IPS-15b (cell line): ENCODE data around the gene DPM3.
"Not testable (repeated sequence)": the region's sequence is repeated elsewhere in the genome, so short reads cannot be mapped to it uniquely, and the experiment has no call there.

Experiments
- H3K27me3 ChIP-seq: one replicate; pipeline ENCODE4 v1.6.1; 2013; ENCODE audit warnings: low read length; ENCODE audit not compliant: control insufficient read depth, insufficient read depth
- H3K36me3 ChIP-seq: one replicate; pipeline ENCODE4 v1.6.1; 2013; ENCODE audit warnings: low read length; ENCODE audit not compliant: control insufficient read depth, insufficient read depth
- H3K4me1 ChIP-seq: one replicate; pipeline ENCODE4 v1.6.1; 2013; ENCODE audit warnings: mild to moderate bottlenecking, low read length; ENCODE audit not compliant: control insufficient read depth, insufficient read depth
- H3K4me3 ChIP-seq: one replicate; pipeline ENCODE4 v1.5.1; 2013; ENCODE audit warnings: low read depth, low read length
- H3K9ac ChIP-seq: one replicate; pipeline ENCODE4 v1.6.1; 2013; ENCODE audit warnings: low read depth, mild to moderate bottlenecking, low read length
- H3K9me3 ChIP-seq: one replicate; pipeline ENCODE4 v1.6.1; 2013; ENCODE audit warnings: mild to moderate bottlenecking, low read length; ENCODE audit not compliant: control insufficient read depth, insufficient read depth

Gene DPM3

GRCh38 chr1:155166471-155167165, 26.3 kb upstream of the DPM3 start:
- Histone ChIP-seq H3K9ac (no peak overlapping the region), H3K36me3 (peaks cover 3% of the 10 kb centered on the region), H3K9me3 (no peaks in the 10 kb centered on the region), H3K4me1 (peaks cover 3% of the 10 kb centered on the region), H3K27me3 (no peaks in the 10 kb centered on the region), H3K4me3 (peak overlapping the region; percentile 76)

GRCh38 chr1:155166051-155166470, 25.7 kb upstream of the DPM3 start:
- H3K9ac ChIP-seq = no peak overlapping the region
- H3K4me3 ChIP-seq = peak overlapping the region; percentile 76
- H3K36me3 ChIP-seq = peaks cover 3% of the 10 kb centered on the region
- no peaks in the 10 kb centered on the region for H3K9me3 ChIP-seq
- H3K27me3 ChIP-seq = no peaks in the 10 kb centered on the region
- H3K4me1 ChIP-seq = peaks cover 3% of the 10 kb centered on the region

- H3K27me3 ChIP-seq, H3K4me1 ChIP-seq, H3K9ac ChIP-seq, H3K36me3 ChIP-seq, H3K9me3 ChIP-seq, H3K4me3 ChIP-seq: not testable (repeated sequence)
Observed at GRCh38 chr1:155164625-155165024, 24.3 kb upstream of the DPM3 start.

GRCh38 chr1:155163785-155164184, 23.5 kb upstream of the DPM3 start:
- H3K4me1 ChIP-seq, H3K9me3 ChIP-seq, H3K4me3 ChIP-seq: not testable (repeated sequence)

DNA sequence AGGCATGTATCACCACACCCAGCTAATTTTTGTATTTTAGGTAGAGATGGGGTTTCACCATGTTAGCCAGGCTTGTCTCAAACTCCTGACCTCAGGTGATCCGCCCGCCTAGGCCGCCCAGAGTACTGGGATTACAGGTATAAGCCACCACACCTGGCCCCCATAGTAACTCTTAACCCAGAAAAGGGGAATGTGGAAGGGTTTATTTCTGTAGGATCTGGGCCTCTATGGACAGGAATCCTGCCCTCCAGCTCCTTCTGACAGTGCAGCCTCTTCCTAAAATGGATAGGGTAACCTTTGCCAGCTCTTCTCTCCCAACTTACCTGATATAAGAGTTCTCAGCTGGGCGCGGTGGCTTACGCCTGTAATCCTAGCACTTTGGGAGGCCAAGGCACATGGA, 22.3 kb upstream of the DPM3 start:
- H3K4me3 ChIP-seq, H3K36me3 ChIP-seq, H3K27me3 ChIP-seq, H3K9ac ChIP-seq, H3K4me1 ChIP-seq, H3K9me3 ChIP-seq: not testable (repeated sequence)

More at GRCh38 chr1:155163785-155164184, 23.5 kb upstream of the DPM3 start:
- not testable (repeated sequence) for H3K27me3 ChIP-seq, H3K9ac ChIP-seq, H3K36me3 ChIP-seq

GRCh38 chr1:155160128-155160527, 19.8 kb upstream of the DPM3 start:
- H3K4me3 ChIP-seq = no peak overlapping the region
- H3K9ac ChIP-seq = no peak overlapping the region
- H3K36me3 ChIP-seq = no peaks in the 10 kb centered on the region
- no peaks in the 10 kb centered on the region for H3K9me3 ChIP-seq
- H3K27me3 ChIP-seq = no peaks in the 10 kb centered on the region
- H3K4me1 ChIP-seq = no peaks in the 10 kb centered on the region

DNA sequence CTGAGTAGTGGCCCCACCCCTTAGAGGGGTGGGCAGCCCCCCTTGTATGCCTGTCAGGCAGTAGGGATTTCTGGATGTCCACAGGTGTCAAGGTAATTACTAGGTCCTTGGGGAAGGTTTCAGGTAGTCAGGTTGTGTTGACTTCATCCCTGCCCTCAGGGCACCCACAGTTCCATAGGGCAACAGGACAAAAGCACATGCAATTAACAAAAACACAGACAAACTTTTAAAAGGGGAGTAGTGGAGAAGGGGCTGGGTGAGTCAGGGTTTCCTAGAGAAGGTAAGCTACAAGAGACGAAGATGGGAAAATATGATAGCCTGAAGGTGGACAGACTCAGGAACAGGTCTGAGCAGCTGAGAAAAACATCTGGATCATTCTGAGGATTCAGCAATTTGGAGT, 18.7 kb upstream of the DPM3 start:
- H3K4me1 ChIP-seq = no peaks in the 10 kb centered on the region
- no peaks in the 10 kb centered on the region for H3K27me3 ChIP-seq
- H3K9ac ChIP-seq = no peak overlapping the region
- H3K4me3 ChIP-seq = no peak overlapping the region
- no peaks in the 10 kb centered on the region for H3K36me3 ChIP-seq
- no peaks in the 10 kb centered on the region for H3K9me3 ChIP-seq

DNA sequence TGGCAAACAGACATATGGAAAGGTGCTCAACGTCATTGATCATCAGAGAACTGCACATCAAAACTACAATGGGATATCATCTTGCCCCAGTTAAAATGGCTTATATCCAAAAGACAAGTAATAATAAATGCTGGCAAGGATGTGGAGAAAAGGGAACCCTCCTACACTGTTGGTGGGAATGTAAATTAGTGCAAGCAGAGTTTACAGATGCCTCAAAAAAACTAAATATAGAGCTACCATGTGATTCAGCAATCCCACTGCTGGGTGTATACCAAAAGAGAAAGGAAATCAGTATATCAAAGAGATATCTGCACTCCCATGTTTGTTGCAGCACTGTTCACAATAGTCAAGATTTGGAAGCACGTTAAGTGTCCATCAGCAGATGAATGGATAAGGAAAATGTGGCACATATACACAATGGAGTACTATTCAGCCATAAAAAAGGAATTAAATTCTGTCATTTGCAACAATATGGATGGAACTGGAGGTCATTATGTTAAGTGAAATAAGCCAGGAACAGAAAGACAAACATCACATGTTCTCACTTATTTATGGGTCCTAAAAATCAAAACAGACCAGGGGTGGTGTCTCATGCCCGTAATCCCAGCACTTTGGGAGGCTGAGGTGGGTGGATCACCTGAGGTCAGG, 15.8 kb upstream of the DPM3 start:
- H3K27me3 ChIP-seq = not testable (repeated sequence)

GRCh38 chr1:155145491-155145890, 5.2 kb upstream of the DPM3 start:
- Histone ChIP-seq H3K27me3 (peaks cover 6% of the 10 kb centered on the region), H3K4me1 (no peaks in the 10 kb centered on the region), H3K36me3 (no peaks in the 10 kb centered on the region), H3K9me3 (no peaks in the 10 kb centered on the region), H3K9ac (no peak overlapping the region), H3K4me3 (no peak overlapping the region)

More for the DNA sequence above, 15.8 kb upstream of the DPM3 start:
- H3K4me3 ChIP-seq, H3K4me1 ChIP-seq, H3K36me3 ChIP-seq, H3K9ac ChIP-seq, H3K9me3 ChIP-seq: not testable (repeated sequence)

GRCh38 chr1:155141749-155142148, 1.4 kb upstream of the DPM3 start:
- H3K4me3 ChIP-seq = no peak overlapping the region
- no peak overlapping the region for H3K9ac ChIP-seq
- H3K4me1 ChIP-seq = peaks cover 2% of the 10 kb centered on the region
- H3K27me3 ChIP-seq = peaks cover 6% of the 10 kb centered on the region
- no peaks in the 10 kb centered on the region for H3K9me3 ChIP-seq
- H3K36me3 ChIP-seq = no peaks in the 10 kb centered on the region

GRCh38 chr1:155140630-155140953, 261 bp upstream of the DPM3 start:
- Histone ChIP-seq H3K27me3 (peaks cover 6% of the 10 kb centered on the region), H3K9ac (peak overlapping the region; percentile 63), H3K9me3 (no peaks in the 10 kb centered on the region), H3K4me1 (peaks cover 3% of the 10 kb centered on the region), H3K4me3 (peak overlapping the region; percentile 89), H3K36me3 (no peaks in the 10 kb centered on the region)

DNA sequence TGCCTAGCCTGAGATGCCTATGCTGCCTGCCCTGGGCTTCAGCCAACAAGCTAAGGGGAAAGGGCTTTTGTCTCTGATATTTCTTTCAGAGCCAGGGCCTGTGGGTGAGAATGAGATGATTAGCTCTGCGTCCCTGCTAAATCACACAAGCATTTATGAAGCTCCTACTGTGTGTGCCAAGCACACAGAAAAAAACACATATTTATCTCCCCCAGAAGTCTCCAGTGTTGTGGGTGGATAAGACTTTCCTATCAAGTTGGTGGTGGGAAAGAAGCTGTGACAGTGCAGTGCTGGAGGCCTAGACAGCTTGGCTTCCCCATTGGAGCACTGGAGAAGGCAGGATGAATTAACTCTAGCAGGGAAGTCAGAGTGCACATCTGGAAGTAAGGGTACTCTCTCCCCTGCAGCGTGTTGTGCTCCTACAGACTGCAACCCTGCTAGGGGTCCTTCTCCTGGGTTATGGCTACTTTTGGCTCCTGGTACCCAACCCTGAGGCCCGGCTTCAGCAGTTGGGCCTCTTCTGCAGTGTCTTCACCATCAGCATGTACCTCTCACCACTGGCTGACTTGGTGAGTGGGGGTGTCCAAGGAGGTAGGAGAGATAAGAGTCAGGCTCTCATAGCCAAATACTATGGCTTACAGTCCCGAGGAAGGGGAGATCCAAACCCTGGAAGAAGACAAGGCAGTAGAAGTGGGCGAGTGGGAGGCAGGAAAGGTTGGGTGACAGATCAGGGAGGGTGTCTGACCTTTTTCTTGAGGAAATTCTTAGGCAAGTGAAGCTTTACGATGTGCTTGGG, 3.0 kb downstream of the DPM3 start:
- peak overlapping the region; percentile 59 for H3K4me3 ChIP-seq
- no peaks in the 10 kb centered on the region for H3K9me3 ChIP-seq
- H3K4me1 ChIP-seq = peaks cover 3% of the 10 kb centered on the region
- no peak overlapping the region for H3K9ac ChIP-seq
- H3K36me3 ChIP-seq = no peaks in the 10 kb centered on the region
- H3K27me3 ChIP-seq = peaks cover 6% of the 10 kb centered on the region
